ENCODE results near the gene ARID5B. TPM values are rescaled to one million over a fixed set of nuclear protein-coding genes. Genes with fewer than 3 reads are reported as not detected.

ARID5B gene
- total and polyA plus RNA-seq, 2 donors (not counting 3 experiments of a cell fraction or from before 2014, with no cell fraction given), result 5.6 to 8.9 TPM

DNA sequence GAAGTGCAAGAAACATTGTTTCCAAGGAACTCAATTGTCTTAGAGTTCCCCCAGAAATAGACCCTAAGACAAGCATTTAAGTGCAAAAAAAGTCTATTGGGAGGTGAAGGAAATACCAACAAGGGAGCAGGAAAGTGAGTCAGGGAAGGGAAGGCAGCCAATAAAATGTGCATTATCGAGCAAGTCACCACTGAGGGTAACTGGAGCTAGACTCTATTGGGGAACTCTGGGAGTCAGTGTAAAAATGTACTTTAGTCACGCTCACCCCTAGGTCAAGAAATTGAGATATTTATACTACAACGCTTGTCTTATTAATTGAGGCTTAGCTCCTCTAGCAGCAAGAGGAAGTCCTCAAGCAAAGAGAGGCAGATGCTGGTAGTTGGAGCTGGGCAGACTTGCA, 229.4 kb downstream of the ARID5B start:
- Histone ChIP-seq H3K4me1 (ENCODE audit: control insufficient read depth, extremely low read depth, insufficient read depth, low read length) (peaks cover 29% of the 10 kb centered on the region), H2AFZ (ENCODE audit: low read depth, low read length) (peak overlapping the region; percentile 20), H3K27me3 (ENCODE audit: control insufficient read depth in 2 of 2, insufficient read depth in 2 of 2, low read length in 2 of 2) (no peaks in the 10 kb centered on the region), H3K27ac (ENCODE audit: insufficient read depth, low read depth, low read length) (peak overlapping the region; percentile 78), H4K20me1 (replicated peaks; ENCODE audit: control insufficient read depth, extremely low read depth, insufficient read depth, low read length) (no peaks in the 10 kb centered on the region), H3K9me1 (replicated peaks; ENCODE audit: control insufficient read depth, extremely low read depth, insufficient read depth, low read length) (no peaks in the 10 kb centered on the region), H3K79me2 (ENCODE audit: control insufficient read depth, insufficient read depth, low read length) (no peaks in the 10 kb centered on the region), H3K9ac (replicated peaks; ENCODE audit: extremely low read depth, insufficient read depth, low read length) (peak overlapping the region; percentile 41), H3K4me2 (ENCODE audit: insufficient read depth, low read length) (peak overlapping the region; percentile 62), H3K9me3 (replicated peaks; ENCODE audit: control insufficient read depth, insufficient read depth, low read length) (no peaks in the 10 kb centered on the region), H3K36me3 (ENCODE audit: control insufficient read depth in 2 of 2, extremely low read depth in 1 of 2, insufficient read depth in 2 of 2, low read length in 2 of 2) (no peaks in the 10 kb centered on the region), H3K4me3 (replicated peaks in 1 of 3; ENCODE audit: insufficient read depth in 1 of 3, low read depth in 1 of 3, low read length in 3 of 3) (no peak overlapping the region)
- CTCF ChIA-PET, result interaction anchor here (0.7 to 1.3 kb wide), 8 partner anchors 12 to 114 kb away, joined by 3 to 14 read pairs (median 3); no protein-coding TSS in a partner anchor
- intact Hi-C loops (cut with micrococcal nuclease), result loop anchor here (1.0 to 2.0 kb wide), 10 partner anchors 10 to 294 kb away; partner anchors contain the start of gene ARID5B
- dilution Hi-C loops (cut with MboI; ENCODE audit: extremely low pct_ligation_motif_present, low sequenced_read_pairs), result no loop called here
- peak; percentile 98 for FAIRE-seq
- no TSS peak for BruUV-seq (replicated peaks)
- DNase-seq (ENCODE audit: low read depth, low spot score), result peak; percentile 99
- peak; percentile 96 for TF ChIP-seq FOS (IDR thresholded peaks at IDR 0.05; ENCODE audit: borderline replicate concordance, insufficient read depth, low read length)
- peak; percentile 66 for TF ChIP-seq GATA2 (IDR thresholded peaks at IDR 0.05; ENCODE audit: insufficient read depth, insufficient read length, low read depth, low read length)
- TF ChIP-seq JUN (IDR thresholded peaks at IDR 0.05; ENCODE audit: borderline replicate concordance, insufficient read depth, insufficient read length, low read depth), result peak; percentile 91
- TF ChIP-seq POLR2A (IDR thresholded peaks at IDR 0.05; ENCODE audit: low read depth, low read length), result peak; percentile 51
- TF ChIP-seq MAX (IDR thresholded peaks at IDR 0.05; ENCODE audit: insufficient read depth, insufficient read length), result no peak
- TF ChIP-seq, protein P1, sequence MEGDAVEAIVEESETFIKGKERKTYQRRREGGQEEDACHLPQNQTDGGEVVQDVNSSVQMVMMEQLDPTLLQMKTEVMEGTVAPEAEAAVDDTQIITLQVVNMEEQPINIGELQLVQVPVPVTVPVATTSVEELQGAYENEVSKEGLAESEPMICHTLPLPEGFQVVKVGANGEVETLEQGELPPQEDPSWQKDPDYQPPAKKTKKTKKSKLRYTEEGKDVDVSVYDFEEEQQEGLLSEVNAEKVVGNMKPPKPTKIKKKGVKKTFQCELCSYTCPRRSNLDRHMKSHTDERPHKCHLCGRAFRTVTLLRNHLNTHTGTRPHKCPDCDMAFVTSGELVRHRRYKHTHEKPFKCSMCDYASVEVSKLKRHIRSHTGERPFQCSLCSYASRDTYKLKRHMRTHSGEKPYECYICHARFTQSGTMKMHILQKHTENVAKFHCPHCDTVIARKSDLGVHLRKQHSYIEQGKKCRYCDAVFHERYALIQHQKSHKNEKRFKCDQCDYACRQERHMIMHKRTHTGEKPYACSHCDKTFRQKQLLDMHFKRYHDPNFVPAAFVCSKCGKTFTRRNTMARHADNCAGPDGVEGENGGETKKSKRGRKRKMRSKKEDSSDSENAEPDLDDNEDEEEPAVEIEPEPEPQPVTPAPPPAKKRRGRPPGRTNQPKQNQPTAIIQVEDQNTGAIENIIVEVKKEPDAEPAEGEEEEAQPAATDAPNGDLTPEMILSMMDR (IDR thresholded peaks at IDR 0.05; ENCODE audit: extremely low read depth in 1 of 2, insufficient read depth in 1 of 2, low read depth in 1 of 2, low read length in 2 of 2), result no peak
- no peak for TF ChIP-seq MYC (IDR thresholded peaks at IDR 0.05; ENCODE audit: low read depth, low read length)
- peak; percentile 83 for TF ChIP-seq POLR2AphosphoS5 (IDR thresholded peaks at IDR 0.05; ENCODE audit: insufficient read depth, low read depth, low read length)
- POLR2A ChIA-PET, result interaction anchor here (1.3 kb wide), 1 partner anchor 48 kb away, joined by 3 read pairs; no protein-coding TSS in a partner anchor

Measured in endothelial cell of umbilical vein (primary cell).